Raji (cell line): ENCODE results near the gene LAMB4.

Experiments used
- POLR2A ChIP-seq: IDR thresholded peaks from 2 replicates; pipeline ENCODE4 v1.6.1; 2011; ENCODE audit warnings: low read depth, low read length, control low read depth; ENCODE audit not compliant: insufficient read depth

The LAMB4 gene

DNA sequence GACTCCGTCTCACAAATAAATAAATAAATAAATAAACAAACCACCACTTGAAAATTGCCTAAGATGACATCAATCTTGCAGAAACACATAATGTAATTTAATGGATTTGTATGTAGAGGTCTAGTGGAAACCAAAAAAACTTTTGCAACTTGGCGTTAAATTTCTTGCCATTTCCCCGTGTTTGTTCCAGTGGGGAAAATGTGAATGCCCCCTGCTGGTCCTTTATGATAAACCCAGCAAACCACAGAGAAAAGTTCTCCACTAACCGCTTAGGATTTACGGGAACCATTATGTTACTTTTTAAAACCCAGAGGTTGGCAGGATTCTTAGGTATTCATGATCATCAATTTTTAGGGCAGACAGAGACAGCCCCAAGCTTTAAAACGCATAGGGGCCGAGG, 32.5 kb downstream of the LAMB4 start:
- TF ChIP-seq POLR2A = no peak

DNA sequence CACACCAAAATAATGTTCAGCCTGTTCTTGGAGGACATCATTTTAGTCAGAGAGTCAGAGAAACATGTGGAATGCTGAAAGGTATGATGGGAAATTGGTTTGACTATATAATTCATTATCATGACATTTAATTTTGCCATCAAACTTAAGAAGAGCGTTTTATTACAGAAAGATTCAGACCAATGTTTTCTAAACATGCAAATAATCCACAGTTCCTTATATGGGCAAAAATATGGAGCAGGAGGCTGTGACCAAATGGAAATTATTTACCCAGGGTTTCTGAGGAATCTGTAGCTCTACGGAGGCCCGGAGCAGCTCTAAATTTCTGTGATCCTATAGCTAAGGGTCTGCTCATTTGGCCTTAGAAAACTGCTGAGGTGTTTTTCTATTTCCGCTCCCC, 33.2 kb downstream of the LAMB4 start:
- TF ChIP-seq POLR2A = no peak

DNA sequence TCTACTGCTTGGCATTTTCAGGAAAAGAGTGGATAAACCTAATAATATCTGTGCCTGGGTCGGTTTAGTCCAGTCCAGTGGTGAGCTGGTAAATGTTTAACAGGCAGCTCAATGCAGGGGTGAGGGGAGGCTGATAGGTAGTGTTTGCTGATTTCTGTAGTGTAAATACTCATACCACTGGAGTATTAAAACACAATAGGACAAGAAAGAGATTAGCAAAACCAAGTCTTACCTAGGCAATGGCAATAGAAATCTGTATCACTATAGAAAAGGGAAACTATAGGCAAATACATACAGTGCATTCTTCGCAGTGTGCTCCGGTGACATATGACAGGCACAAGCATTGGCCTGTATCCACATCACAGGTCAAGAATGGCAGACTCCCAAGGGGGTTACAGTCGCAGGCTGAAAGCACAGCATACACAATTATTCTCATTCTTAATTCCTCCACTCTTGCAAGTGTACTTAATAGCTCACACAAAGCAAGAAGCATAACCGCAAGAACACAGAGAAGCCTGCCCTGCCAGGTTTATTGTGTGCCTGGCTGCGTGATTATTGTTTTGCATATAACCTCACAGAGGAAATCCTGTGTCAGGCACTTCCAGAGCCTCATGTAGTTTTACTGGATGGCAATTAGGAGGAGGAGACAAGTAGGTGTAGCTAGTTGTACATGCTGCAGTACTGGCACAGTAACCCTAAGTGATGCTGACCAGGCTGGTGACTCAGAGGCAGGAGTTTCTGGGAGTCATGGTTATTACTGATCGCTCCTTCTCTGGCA, 35.0 kb downstream of the LAMB4 start:
- TF ChIP-seq POLR2A = no peak

DNA sequence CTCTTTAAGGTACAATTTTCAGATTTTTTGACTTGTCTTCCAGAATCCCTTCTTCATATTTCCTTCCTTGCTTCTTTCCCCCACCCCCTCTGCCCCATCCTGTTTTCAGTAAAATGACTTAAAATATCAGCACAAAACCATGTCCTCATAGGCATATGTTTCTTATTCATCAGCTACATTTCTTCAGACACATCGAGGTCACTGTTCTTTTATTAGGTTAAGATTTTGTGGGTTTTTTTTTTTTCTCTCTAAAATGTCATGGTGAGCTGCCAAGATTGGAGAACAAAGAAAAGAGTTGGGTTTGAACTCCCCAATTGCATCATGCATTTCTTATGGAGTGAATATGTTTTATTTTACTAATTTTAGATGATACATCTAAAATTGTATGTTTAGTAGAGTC, 35.8 kb downstream of the LAMB4 start:
- no peak for TF ChIP-seq POLR2A

DNA sequence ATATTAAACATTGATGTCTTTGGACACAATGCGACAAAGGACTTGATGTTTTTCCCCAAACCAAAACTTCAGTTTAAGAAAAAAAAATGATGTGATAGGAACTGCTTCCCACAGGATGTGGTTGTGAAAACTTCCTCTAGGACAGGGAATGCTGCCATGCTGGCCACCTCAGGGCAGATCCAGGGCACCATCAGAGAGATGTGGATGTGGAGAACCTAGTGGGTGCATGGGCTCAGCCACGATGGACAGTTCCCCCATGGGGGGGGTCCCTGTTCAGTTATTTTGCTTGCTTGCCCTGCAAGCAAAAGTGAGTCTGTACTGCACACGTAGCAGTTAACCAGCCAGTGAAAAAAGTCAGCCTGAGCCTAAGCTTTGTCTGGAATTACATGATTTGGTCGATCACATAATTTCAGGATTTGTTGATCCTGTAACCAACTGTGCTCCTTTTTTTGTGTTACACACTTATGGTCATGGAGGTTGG, 36.3 kb downstream of the LAMB4 start:
- no peak for TF ChIP-seq POLR2A

DNA sequence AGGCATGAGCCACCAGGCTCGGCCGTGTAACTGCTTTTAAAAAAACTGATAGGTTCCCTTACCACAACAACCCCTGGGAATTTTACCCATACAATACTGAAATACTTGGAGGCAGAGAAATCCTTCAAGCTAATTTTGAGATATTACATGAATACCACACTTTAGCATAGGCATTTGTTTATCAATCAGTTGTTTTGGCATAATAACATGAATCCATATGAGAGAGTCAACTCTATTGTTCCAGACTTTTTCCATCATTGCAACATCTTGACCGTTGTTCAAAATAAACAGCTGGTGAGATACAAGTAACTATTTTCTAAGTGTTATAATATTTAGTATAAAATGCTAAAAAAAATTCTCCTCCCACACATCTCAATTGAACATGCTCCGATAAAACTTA, 36.8 kb downstream of the LAMB4 start:
- TF ChIP-seq POLR2A = no peak

DNA sequence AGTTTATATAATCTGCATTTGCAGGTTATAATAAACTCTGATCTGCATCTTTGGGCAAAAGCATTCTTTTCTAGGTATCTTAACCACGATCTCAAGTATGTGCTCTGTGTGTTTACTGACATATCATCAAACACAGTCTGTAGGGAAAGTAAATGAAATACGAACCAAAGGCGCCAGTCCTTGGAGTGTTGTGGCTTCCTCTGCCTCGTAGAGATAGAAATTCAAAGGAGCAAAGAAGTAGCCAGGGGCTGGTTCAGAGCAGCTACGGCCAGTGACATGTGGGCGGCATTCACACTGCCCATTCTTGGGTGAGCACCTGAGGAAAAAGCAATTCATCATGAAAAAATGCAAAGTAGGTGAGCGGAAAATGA, 38.7 kb downstream of the LAMB4 start:
- TF ChIP-seq POLR2A = no peak

DNA sequence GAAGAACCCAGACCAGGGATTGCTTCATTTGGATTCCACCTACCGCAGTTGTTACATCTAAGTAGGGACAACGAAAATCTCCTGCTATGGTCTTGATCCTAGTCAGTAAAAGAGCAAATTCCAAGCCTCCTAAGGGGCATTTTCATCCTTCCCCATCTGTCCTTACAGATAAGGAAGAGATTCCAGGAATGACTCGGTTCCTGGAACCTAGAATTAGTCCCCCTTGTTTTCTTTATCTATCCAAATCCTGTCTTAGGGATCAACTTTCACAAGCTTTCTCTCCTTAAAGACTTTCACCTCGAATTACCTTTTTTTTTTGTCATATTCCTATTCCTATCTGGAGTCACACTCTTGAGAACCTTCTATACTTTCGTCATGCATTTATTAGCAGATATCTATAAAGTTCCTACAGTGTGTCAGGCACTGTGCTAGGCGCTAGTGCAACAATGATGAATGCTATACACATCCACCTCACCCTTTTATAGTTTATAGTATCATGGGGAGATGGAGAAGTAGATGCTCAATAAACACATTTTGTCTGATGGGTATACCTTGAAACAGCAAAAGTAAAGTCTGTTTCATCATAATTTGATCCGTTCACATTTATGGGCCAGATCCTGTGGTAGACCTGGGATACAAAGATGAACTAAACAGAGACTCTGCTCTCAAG, 39.2 kb downstream of the LAMB4 start:
- no peak for TF ChIP-seq POLR2A

DNA sequence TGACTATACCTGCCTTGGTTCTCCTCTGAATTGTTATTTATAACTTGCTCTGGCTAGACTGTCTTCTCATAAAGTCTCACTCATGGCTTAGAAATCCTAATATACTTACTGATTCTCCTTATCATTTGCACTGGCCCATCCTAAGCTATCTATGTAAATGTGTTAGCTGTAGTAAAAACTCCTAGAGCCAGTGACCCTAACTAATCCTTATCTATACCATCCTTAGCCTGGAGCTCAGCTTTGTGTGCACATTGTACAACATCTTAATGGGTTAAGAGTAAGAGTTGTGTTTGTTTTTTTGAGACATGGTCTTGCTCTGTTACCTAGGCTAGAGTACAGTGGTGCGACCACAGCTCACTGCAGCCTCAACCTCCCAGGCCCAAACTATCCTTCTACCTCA, 40.8 kb downstream of the LAMB4 start:
- no peak for TF ChIP-seq POLR2A

DNA sequence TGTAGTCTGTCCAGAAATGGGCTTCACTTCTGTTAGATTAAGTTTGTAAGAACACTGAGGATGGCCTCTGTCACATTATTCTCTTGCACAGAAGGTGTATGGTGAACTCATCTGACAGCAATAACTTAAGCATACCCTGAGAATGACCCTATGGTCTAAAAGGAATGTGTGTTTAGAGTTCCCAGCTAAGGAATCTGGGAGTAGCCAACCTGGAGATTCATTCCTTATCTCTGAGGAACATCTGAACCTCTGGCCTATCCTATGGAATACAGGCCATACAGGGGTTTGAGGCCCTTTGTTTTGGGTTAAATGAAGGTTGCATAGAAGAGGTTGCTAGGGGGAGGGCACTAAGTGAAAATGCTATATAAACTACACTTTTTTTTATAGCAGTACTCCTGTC, 41.4 kb downstream of the LAMB4 start:
- no peak for TF ChIP-seq POLR2A

DNA sequence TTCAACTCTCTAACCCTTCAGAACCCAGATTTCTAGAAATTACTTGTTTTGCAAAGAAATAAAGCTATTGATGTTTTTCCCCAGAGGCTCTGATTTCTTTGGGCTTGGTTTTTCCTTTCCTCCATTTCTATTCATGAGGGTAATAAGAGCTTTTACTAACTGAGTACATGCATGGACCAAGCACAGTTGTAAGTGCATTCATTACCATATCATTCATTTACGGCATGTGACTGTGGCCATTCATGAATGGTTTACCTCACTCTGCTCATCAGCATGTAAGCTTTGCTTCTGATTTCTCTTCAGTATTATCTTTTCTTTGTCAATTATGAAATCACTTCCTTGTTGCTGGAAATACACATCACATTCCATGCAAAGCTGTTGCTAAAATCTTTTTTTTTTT, 42.4 kb downstream of the LAMB4 start:
- TF ChIP-seq POLR2A = no peak

DNA sequence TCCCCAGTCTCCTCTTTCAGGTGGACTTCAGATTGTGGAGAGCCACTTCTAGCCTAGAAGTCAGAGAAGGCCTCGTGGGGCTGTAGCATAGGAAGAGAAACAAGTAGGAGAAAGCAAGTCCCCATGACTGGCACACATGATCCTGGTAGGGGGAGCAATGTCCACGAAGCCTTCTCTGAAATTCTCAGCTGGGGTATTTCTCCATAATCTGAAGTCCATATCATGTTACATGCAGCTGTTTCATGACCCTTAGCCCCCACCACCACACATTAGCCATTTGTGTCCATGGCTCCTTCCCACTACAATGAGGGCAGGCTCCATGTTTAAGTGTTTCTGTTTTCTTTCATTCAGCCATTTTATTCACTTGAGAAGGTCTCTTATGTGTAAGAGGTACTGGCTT, 43.2 kb downstream of the LAMB4 start:
- TF ChIP-seq POLR2A = no peak

DNA sequence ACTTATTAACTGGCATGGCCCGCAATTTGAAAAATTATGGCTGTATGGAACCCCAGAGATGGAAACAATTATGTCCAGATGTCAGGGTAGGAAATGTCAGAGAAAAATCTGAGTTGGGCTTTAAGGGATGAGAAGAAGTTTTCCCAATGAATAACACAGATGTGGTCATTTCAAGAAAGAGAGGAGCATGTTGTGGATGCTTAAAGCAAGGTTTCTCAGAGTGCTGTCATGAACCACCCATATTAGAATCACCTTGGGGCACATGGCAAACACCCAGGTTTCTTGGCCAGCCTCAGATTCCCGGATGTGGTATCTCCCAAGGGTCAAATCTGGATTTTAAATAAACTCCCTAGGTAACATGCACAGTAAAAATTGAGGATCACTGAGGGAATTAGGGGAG, 43.6 kb downstream of the LAMB4 start:
- TF ChIP-seq POLR2A = no peak

DNA sequence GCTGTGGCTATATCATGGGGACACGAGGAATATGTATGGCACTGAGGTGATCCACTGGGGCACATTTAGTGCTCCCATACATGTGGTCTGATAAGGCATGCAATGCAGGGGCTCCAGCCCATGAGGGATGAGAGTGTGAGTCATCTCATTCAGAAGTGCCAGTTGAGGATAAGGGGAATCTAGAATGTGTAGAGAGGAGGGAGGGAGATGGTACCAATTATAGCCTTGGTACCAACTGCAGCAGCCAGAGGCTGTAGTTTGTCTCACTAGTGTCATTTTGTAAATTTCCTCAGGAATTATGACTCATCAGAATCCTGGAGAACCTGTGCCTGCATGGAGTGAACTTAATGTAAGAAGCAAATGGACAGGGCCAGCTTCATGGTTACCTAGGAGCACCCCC, 46.2 kb downstream of the LAMB4 start:
- no peak for TF ChIP-seq POLR2A

DNA sequence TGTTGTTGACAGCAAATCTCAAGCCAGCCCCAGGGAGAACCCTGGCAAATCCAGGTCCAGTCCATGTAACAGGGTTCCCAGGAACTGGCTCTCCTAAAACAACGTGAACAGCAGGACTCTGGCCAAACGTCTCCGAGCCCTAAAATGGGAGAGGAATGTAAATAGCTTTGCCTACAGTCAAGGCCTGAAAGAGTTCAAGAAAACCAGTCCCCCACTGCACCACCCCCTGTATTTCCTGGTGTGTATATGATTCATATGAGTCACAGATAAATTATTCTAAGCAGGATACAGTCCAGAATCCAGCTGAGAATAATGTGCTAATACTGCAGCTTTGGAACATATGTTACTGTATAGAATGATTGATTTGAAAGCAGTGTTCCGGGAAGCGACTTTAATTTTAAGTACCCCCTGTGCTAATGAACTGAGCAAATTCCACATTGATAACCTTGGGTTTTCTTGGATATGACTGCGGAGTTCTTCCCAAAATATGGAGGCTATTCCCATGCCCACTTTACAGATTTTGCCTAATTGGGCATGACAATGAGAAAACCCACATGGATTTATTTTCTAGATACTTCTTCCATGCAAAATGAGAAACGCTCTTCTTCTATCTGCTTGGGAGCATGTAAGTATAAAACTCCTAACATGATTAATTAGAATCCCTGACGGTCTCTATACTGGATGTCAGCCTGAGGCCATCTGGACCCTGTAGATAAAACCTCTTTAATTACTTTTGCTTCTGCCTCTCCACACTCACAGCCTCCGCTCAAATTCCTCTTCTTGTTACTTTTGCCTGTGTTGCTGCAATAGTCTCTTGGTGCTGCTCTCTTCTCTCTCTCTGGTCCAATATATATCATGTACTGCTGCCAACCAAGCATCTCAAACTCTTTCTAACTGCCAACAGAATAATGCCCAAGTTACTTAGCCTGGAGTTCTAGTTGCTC, 50.2 kb downstream of the LAMB4 start:
- no peak for TF ChIP-seq POLR2A

DNA sequence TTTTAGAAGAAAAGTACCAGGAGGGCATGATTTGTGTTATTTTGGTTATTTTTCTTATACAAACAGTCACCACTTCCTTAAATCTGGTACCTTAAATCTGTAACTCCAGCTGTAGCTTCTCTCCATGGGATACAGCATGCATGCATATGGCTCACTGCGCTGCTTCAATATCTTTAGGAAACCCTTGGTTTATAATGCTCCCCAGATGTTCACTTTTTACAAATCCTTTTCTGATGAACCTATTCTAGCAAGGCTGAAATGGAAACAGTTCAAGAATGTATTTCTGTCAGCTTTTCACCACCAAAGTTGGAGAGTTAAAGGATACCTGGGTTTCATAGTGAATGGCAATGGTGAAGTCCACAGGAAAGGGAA, 50.9 kb downstream of the LAMB4 start:
- TF ChIP-seq POLR2A = no peak
